ENCODE data around the gene RPL36.

GRCh38 chr19:5692723-5693194, 2.7 kb downstream of the RPL36 start:
- TF ChIP-seq POLR2AphosphoS5 (IDR thresholded peaks at IDR 0.05; ENCODE audit: borderline replicate concordance, low read depth, low read length): no peak; the same call in 1 of the 2 replicates
- TF ChIP-seq EZH2 (IDR thresholded peaks at IDR 0.05): no peak

Measured in SK-N-MC (cell line).